IMR-90 (cell line): ENCODE results near the gene RTF1.
"Not testable (repeated sequence)": the region's sequence is repeated elsewhere in the genome, so short reads cannot be mapped to it uniquely, and the experiment has no call there.

ENCODE experiments used
- BHLHE40 ChIP-seq: fragments of 150-350 bp; IDR thresholded peaks from 2 replicates; pipeline ENCODE4 v1.6.1; 2016; ENCODE audit warnings: mild to moderate bottlenecking, low read depth, low read length
- CEBPB ChIP-seq: IDR thresholded peaks from 2 replicates; pipeline ENCODE4 v1.6.1; 2012; ENCODE audit warnings: low read depth, low read length, improper control_type of control experiment
- FOS ChIP-seq: fragments of 150-350 bp; IDR thresholded peaks from 2 replicates; pipeline ENCODE4 v1.6.1; 2016; ENCODE audit warnings: low read depth, low read length
- MAFK ChIP-seq: IDR thresholded peaks from 2 replicates; pipeline ENCODE4 v1.6.1; 2012; ENCODE audit warnings: low read depth, low read length, improper control_type of control experiment
- POLR2A ChIP-seq: IDR thresholded peaks from 2 replicates; pipeline ENCODE4 v1.6.1; 2012; ENCODE audit warnings: mild to moderate bottlenecking, low read depth, low read length
- RAD21 ChIP-seq: IDR thresholded peaks from 2 replicates; pipeline ENCODE4 v1.6.1; 2012; ENCODE audit warnings: low read length, improper control_type of control experiment
- RFX5 ChIP-seq: IDR thresholded peaks from 2 replicates; pipeline ENCODE4 v1.8.0; 2012; ENCODE audit warnings: low read depth, mild to moderate bottlenecking, low read length, moderate library complexity
- SMC3 ChIP-seq: fragments of 150-350 bp; IDR thresholded peaks from 2 replicates; pipeline ENCODE4 v1.6.1; 2016; ENCODE audit warnings: low read depth, mild to moderate bottlenecking, antibody characterized with exemption, low read length, moderate library complexity
- TF ChIP-seq, protein P1 (sequence below): conservative IDR thresholded peaks from 2 replicates; pipeline ENCODE4 v1.5.1; 2012; ENCODE audit warnings: mild to moderate bottlenecking, low read depth, low read length, improper control_type of control experiment
- TF ChIP-seq, protein P2 (sequence below): fragments of 150-350 bp; IDR thresholded peaks from 2 replicates; pipeline ENCODE4 v1.6.1; 2017; ENCODE audit warnings: mild to moderate bottlenecking, antibody characterized with exemption, low read length, low read depth

DNA sequence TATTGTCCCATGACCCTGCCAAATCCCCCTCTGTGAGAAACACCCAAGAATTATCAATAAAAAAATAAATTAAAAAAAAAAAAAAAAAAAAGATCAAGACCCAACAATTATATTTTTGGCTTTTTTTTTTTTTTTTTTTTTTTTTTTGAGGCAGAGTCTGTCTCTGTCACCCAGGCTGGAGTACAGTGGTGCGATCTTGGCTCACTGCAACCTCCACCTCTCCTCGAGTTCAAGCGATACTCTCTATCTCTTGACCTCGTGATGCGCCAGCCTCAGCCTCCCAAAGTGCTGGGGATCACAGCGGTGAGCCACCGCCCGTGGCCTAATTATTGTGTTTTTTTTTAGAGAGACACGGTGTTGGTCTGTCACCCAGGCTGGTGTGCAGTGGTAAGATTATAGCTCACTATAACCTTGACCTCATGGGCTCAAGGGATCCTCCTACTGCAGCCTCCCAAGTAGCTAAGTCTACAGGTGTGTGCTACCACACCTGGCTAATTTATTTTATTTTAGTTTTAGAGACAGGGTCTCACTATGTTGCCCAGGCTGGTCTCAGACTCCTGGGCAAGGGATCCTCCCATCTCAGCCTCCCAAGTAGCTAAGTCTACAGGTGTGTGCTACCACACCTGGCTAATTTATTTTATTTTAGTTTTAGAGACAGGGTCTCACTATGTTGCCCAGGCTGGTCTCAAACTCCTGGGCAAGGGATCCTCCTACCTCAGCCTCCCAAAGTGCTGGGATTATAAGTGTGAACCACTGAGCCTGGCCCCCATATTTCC, 32.7 kb upstream of the RTF1 start:
- TF ChIP-seq, protein P1, sequence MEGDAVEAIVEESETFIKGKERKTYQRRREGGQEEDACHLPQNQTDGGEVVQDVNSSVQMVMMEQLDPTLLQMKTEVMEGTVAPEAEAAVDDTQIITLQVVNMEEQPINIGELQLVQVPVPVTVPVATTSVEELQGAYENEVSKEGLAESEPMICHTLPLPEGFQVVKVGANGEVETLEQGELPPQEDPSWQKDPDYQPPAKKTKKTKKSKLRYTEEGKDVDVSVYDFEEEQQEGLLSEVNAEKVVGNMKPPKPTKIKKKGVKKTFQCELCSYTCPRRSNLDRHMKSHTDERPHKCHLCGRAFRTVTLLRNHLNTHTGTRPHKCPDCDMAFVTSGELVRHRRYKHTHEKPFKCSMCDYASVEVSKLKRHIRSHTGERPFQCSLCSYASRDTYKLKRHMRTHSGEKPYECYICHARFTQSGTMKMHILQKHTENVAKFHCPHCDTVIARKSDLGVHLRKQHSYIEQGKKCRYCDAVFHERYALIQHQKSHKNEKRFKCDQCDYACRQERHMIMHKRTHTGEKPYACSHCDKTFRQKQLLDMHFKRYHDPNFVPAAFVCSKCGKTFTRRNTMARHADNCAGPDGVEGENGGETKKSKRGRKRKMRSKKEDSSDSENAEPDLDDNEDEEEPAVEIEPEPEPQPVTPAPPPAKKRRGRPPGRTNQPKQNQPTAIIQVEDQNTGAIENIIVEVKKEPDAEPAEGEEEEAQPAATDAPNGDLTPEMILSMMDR, result not testable (repeated sequence)
- not testable (repeated sequence) for TF ChIP-seq FOS, SMC3, RAD21, POLR2A, BHLHE40, CEBPB, MAFK, RFX5
- TF ChIP-seq, protein P2, sequence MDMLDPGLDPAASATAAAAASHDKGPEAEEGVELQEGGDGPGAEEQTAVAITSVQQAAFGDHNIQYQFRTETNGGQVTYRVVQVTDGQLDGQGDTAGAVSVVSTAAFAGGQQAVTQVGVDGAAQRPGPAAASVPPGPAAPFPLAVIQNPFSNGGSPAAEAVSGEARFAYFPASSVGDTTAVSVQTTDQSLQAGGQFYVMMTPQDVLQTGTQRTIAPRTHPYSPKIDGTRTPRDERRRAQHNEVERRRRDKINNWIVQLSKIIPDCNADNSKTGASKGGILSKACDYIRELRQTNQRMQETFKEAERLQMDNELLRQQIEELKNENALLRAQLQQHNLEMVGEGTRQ, result not testable (repeated sequence)
